Transverse colon (tissue), 4 donors: Measurements from ENCODE around the gene DDX1. TPM values are rescaled to one million over a fixed set of nuclear protein-coding genes. Genes with fewer than 3 reads are reported as not detected.

Experiments
- DNase-seq: peaks from one replicate; pipeline ENCODE4 v3.0.0-alpha.2; 2019
- H3K27ac ChIP-seq, 4 donors: fragments of 200-600 bp; sonication (generic); 2 replicates each; pipeline ENCODE4 v1.5.1; 2016 to 2018; ENCODE audit warnings: inconsistent platforms in 4 of 4
- H3K27me3 ChIP-seq: fragments of 200-600 bp; sonication (generic); 2 replicates; pipeline ENCODE4 v1.5.1; 2017; ENCODE audit warnings: inconsistent platforms
- H3K36me3 ChIP-seq, 4 donors: fragments of 200-600 bp; sonication (generic); 2 replicates each; pipeline ENCODE4 v1.5.1; 2017 to 2019; ENCODE audit warnings: inconsistent platforms in 4 of 4
- H3K4me1 ChIP-seq, 4 donors: fragments of 200-600 bp; sonication (generic); 2 replicates each; pipeline ENCODE4 v1.5.1; 2017 to 2020; ENCODE audit warnings: inconsistent platforms in 4 of 4
- H3K4me3 ChIP-seq, 4 donors: fragments of 200-600 bp; sonication (generic); 1 replicate in 1 of 4; 2 replicates in 3 of 4; pipeline versions ENCODE4 v1.5.1 to v1.6.1; 2017 to 2019; ENCODE audit warnings: inconsistent platforms in 4 of 4
- H3K9me3 ChIP-seq, 2 donors: fragments of 200-600 bp; sonication (generic); 2 replicates each; pipeline ENCODE4 v1.5.1; 2017 to 2019; ENCODE audit warnings: inconsistent platforms in 2 of 2
- CTCF ChIP-seq, 5 experiments: fragments of 200-600 bp in 3 of 5; fragments of 450-650 bp in 2 of 5; sonication (generic) in 3 of 5; IDR thresholded peaks; 1 replicate in 2 of 5; 2 replicates in 3 of 5; pipeline ENCODE4 v1.5.1; 2016 to 2017; ENCODE audit warnings: antibody characterized with exemption in 5 of 5, inconsistent platforms in 3 of 5, mild to moderate bottlenecking in 2 of 5, moderate library complexity in 1 of 5
- EP300 ChIP-seq: sonication (generic); formaldehyde crosslinking; IDR thresholded peaks from one replicate; pipeline ENCODE4 v1.6.1; 2017; ENCODE audit warnings: antibody characterized with exemption, low read depth
- POLR2A ChIP-seq: fragments of 450-650 bp; IDR thresholded peaks from one replicate; pipeline ENCODE4 v1.6.1; 2016; ENCODE audit warnings: antibody characterized with exemption, mild to moderate bottlenecking, moderate library complexity
- POLR2AphosphoS5 ChIP-seq, 3 donors: sonication (generic); formaldehyde crosslinking; IDR thresholded peaks; one replicate each; pipeline ENCODE4 v1.6.1; 2016; ENCODE audit warnings: antibody characterized with exemption in 3 of 3
- WGBS, 2 donors: methylation state at CpG; one replicate each; pipeline ENCODE4 v1.1.5; 2018; ENCODE audit warnings: low coverage in 1 of 2; 5-methylcytosine and 5-hydroxymethylcytosine counted together
- in situ Hi-C, 4 donors: fragments of 200-750 bp; cut with MboI; loops; one replicate each; pipeline versions ENCODE4 v1.15.0 to v1.15.1; 2017; ENCODE audit warnings: low sequenced_read_pairs in 3 of 4, low pct_ligation_motif_present in 1 of 4, low pct_unique_long_range_greater_than_20kb in 1 of 4
- intact Hi-C: fragments of 100-400 bp; cut with DNase I; formaldehyde crosslinking; loops from one replicate; pipeline ENCODE4 v1.15.1; 2023; ENCODE audit warnings: low total_unique reads
- total RNA-seq, 4 donors: library from RNA; depleted of rRNA; stranded (reverse); fragments of >200 nt; gene quantifications; one replicate each; pipeline ENCODE4 v1.1.0, GENCODE V29; 2016

The DDX1 gene
- total RNA-seq, 4 donors from 2014 or later, result 18.3 to 61.1 (median 49.9) TPM

DNA sequence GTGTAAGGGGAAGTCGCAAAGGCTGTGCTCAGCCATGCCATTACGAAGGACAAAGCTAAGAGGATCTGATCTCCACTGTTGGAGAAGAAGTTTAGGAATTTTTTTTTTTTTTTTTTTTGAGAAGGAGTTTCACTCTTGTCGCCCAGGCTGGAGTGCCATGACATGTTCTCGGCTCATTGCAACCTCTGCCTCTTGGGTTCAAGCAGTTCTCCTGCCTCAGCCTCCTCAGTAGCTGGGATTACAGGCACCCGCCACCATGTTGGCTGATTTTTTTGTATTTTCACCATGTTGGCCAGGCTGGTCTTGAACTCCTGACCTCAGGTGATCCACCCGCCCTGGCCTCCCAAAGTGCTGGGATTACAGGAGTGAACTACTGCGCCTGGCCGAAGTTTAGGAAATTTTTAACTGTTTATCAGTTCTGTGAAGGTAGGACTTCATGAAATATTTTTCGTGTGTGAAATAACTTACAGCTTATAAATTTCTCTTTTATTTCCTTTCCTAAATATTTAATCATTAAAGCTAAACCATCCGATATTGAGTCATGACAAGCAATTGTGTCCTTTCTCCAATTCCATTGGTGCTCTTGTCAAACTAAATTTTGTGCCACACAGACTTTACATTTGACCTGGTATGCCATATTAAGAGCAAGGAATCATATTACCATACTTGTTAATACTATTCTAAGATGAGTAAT lies 22.2 kb downstream of the DDX1 start:
- Histone ChIP-seq H3K27me3 (no peaks in the 10 kb centered on the region), H3K27ac (no peak overlapping the region), H3K36me3 (peaks cover 0 to 37% (median 16%) of the 10 kb centered on the region in 4 donors), H3K4me3 (no peak overlapping the region), H3K9me3 (no peaks in the 10 kb centered on the region), H3K4me1 (no peaks in the 10 kb centered on the region)
- in situ Hi-C loops (no loop called here), intact Hi-C loops (no loop called here)
- WGBS, 2 donors, result 95 to 97% methylated on average over 9 to 10 of the region's 10 CpGs
- no peak for DNase-seq
- TF ChIP-seq EP300 (no peak), POLR2AphosphoS5 (IDR thresholded peaks at IDR 0.05) (no peak), POLR2A (no peak)

- Histone ChIP-seq H3K36me3 (peaks cover 0 to 40% (median 14%) of the 10 kb centered on the region in 4 donors), H3K4me3 (no peak overlapping the region), H3K27me3 (no peaks in the 10 kb centered on the region), H3K4me1 (no peaks in the 10 kb centered on the region), H3K27ac (no peak overlapping the region), H3K9me3 (no peaks in the 10 kb centered on the region)
- 82 to 93% methylated on average over 4 to 6 of the region's 6 CpGs for WGBS, 2 donors
- DNase-seq, result no peak
- no peak for TF ChIP-seq POLR2AphosphoS5 (IDR thresholded peaks at IDR 0.05)
- no peak for TF ChIP-seq POLR2A
- TF ChIP-seq EP300, result no peak
- no peak for TF ChIP-seq CTCF (IDR thresholded peaks at IDR 0.05)
- intact Hi-C loops (no loop called here), in situ Hi-C loops (no loop called here)
Observed at GRCh38 chr2:15614545-15615300, 23.1 kb downstream of the DDX1 start.

GRCh38 chr2:15615301-15615920 lies 23.7 kb downstream of the DDX1 start:
- 93% methylated on average over 3 of the region's 3 CpGs for WGBS, 2 donors
- Histone ChIP-seq H3K27me3 (no peaks in the 10 kb centered on the region), H3K36me3 (peaks cover 0 to 40% (median 12%) of the 10 kb centered on the region in 4 donors), H3K27ac (no peak overlapping the region), H3K4me1 (no peaks in the 10 kb centered on the region), H3K9me3 (no peaks in the 10 kb centered on the region), H3K4me3 (no peak overlapping the region)
- intact Hi-C loops (no loop called here), in situ Hi-C loops (no loop called here)
- TF ChIP-seq EP300, result no peak
- TF ChIP-seq CTCF (IDR thresholded peaks at IDR 0.05), result no peak
- no peak for TF ChIP-seq POLR2AphosphoS5 (IDR thresholded peaks at IDR 0.05)
- TF ChIP-seq POLR2A, result no peak
- no peak for DNase-seq

DNA sequence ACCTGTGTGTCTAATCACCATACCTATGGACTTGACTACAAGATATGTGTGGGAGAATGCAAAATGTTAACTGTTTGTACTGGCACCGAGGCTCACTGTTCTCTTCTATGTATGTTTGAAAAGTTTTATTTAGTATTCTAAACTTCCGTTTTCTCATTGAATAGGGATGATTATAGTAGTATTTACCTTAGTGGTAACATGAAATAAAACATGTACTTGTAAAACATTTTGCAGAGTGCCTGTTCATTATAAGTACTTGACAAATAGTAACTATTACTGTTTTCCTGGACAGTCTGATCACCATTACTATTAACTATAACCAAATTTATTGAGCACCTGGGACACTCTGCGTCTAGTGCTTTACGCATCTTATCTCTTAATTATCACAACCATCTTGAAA lies 24.8 kb downstream of the DDX1 start:
- TF ChIP-seq EP300 (no peak), POLR2AphosphoS5 (IDR thresholded peaks at IDR 0.05) (no peak), POLR2A (no peak), CTCF (IDR thresholded peaks at IDR 0.05) (no peak)
- WGBS, 2 donors, result 87 to 96% methylated on average over 4 of the region's 4 CpGs
- intact Hi-C loops (no loop called here), in situ Hi-C loops (no loop called here)
- no peaks in the 10 kb centered on the region for H3K4me1 ChIP-seq
- no peak for DNase-seq
- H3K27me3 ChIP-seq, result no peaks in the 10 kb centered on the region
- H3K27ac ChIP-seq, result no peak overlapping the region
- H3K4me3 ChIP-seq, result no peak overlapping the region
- peaks cover 0 to 48% (median 16%) of the 10 kb centered on the region in 4 donors for H3K36me3 ChIP-seq
- no peaks in the 10 kb centered on the region for H3K9me3 ChIP-seq
